ENCODE results near the gene PHGDH.
"Not testable (repeated sequence)": the region's sequence is repeated elsewhere in the genome, so short reads cannot be mapped to it uniquely, and the experiment has no call there.

PHGDH gene

DNA sequence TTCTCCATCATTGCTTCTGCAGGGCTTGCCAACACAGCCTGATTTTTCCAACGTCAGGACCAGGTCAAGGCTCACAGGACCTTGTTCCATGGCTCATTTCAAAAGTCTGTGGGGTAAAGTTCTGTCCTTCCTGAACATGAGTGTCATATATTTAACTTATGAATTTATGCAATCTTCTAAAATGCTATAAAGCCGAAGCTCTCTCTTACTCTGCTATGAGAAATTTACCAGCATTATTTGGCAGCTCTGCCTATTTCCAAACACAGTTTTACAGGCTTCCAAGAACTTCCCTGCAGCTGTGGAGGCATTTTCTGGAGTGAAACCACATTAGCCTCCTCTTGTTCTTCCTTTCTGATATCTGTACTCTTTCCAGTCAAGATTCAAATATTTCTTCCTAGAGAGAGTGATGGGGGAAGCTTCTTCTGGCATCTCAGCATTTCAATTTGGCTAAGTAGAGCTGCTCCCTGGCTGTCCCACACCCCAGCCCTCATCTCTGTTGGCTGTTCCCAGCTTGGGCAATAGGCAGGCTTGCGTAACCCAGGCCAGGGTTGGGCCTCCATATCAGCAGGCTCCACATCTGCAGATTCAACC is 72.6 kb downstream of the PHGDH start:
- in situ Hi-C loops (cut with MboI; ENCODE audit: low sequenced_read_pairs), result no loop called here

GRCh38 chr1:119786046-119786445 is 74.3 kb downstream of the PHGDH start:
- in situ Hi-C loops (cut with MboI; ENCODE audit: low sequenced_read_pairs), result not testable (repeated sequence)

GRCh38 chr1:119786473-119787050 is 74.8 kb downstream of the PHGDH start:
- in situ Hi-C loops (cut with MboI; ENCODE audit: low sequenced_read_pairs), result not testable (repeated sequence)

- in situ Hi-C loops (cut with MboI; ENCODE audit: low sequenced_read_pairs), result no loop called here
Measured at GRCh38 chr1:119787776-119788175, 76.0 kb downstream of the PHGDH start.

DNA sequence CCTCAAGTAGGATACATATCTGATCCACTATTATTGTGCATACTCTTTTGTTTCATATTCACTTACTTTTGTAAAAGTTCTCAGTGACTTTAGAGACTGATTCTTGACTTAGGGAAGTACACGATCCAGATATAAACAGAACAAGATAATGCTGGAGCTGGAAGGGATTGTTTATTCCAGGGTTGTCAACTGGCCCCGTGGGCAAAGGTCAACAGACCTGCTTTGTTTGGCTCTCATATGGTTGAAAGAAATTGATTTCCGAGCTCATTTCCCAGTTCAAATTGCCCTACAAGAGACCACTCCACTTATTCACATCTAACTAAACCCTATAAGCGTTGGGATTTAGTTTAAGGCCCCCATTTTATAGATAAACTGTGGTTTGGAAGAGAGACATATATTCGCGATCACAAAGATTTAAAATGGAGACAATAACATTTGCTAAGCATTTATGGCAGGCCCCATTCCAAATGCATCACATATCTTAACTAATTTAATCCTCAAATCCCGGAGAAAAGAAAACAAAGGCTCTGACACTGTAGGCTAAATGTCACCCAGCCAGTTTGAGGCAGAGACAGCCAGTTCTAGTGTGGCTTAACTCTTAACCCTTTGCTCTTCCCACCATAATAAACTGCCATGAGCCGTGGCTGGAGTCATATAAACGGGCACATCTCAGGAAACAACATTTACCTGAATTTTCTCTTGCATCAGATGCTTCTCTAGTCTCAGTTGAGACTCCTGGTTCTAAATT is 78.9 kb downstream of the PHGDH start:
- in situ Hi-C loops (cut with MboI; ENCODE audit: low sequenced_read_pairs), result no loop called here

- in situ Hi-C loops (cut with MboI; ENCODE audit: low sequenced_read_pairs), result no loop called here
Measured at GRCh38 chr1:119791377-119791776, 79.6 kb downstream of the PHGDH start.

Measured in HL-60/S4 (cell line).